GM23338 (cell line): ENCODE results near the gene FBXW12.
A peak's percentile ranks its signal among the peaks of the same experiment; 100 is the strongest.

Experiments
- CREB1 ChIP-seq: fragments of 250-450 bp; sonication (Bioruptor Pico); IDR thresholded peaks from 2 replicates; pipeline ENCODE4 v1.5.0; 2020; ENCODE audit warnings: low read depth, mild to moderate bottlenecking, moderate library complexity
- EZH2 ChIP-seq: fragments of 200-600 bp; sonication (generic); IDR thresholded peaks from one replicate; pipeline ENCODE4 v1.8.0; 2017; ENCODE audit warnings: antibody characterized with exemption, mild to moderate bottlenecking, low read depth; ENCODE audit not compliant: unreplicated experiment
- EZH2phosphoT487 ChIP-seq: fragments of 200-600 bp; sonication (generic); IDR thresholded peaks from one replicate; pipeline ENCODE4 v1.8.1; 2018; ENCODE audit warnings: antibody characterized with exemption; ENCODE audit not compliant: unreplicated experiment
- NANOG ChIP-seq: IDR thresholded peaks from 2 replicates; pipeline ENCODE4 v1.6.1; 2016; ENCODE audit warnings: antibody characterized with exemption, borderline replicate concordance
- POLR2AphosphoS5 ChIP-seq: IDR thresholded peaks from 2 replicates; pipeline ENCODE4 v1.6.1; 2016; ENCODE audit warnings: antibody characterized with exemption, low read depth
- STAT1 ChIP-seq: IDR thresholded peaks from one replicate; pipeline ENCODE4 v1.6.1; 2016; ENCODE audit warnings: antibody characterized with exemption; ENCODE audit not compliant: unreplicated experiment
- TF ChIP-seq, protein P1 (sequence below), 2 experiments: fragments of 200-600 bp in 1 of 2; sonication (generic) in 1 of 2; conservative IDR thresholded peaks; 2 replicates each; pipeline versions ENCODE4 v1.5.1 to v1.6.1; 2016 to 2017; ENCODE audit warnings: antibody characterized with exemption in 2 of 2, low read depth in 2 of 2, mild to moderate bottlenecking in 2 of 2, moderate library complexity in 1 of 2
- TF ChIP-seq, protein P2 (sequence below): IDR thresholded peaks from one replicate; pipeline ENCODE4 v1.6.1; 2018; ENCODE audit warnings: antibody characterized with exemption; ENCODE audit not compliant: unreplicated experiment
- TF ChIP-seq, protein P3 (sequence below): IDR thresholded peaks from 2 replicates; pipeline ENCODE4 v1.6.1; 2016; ENCODE audit warnings: antibody characterized with exemption

DNA sequence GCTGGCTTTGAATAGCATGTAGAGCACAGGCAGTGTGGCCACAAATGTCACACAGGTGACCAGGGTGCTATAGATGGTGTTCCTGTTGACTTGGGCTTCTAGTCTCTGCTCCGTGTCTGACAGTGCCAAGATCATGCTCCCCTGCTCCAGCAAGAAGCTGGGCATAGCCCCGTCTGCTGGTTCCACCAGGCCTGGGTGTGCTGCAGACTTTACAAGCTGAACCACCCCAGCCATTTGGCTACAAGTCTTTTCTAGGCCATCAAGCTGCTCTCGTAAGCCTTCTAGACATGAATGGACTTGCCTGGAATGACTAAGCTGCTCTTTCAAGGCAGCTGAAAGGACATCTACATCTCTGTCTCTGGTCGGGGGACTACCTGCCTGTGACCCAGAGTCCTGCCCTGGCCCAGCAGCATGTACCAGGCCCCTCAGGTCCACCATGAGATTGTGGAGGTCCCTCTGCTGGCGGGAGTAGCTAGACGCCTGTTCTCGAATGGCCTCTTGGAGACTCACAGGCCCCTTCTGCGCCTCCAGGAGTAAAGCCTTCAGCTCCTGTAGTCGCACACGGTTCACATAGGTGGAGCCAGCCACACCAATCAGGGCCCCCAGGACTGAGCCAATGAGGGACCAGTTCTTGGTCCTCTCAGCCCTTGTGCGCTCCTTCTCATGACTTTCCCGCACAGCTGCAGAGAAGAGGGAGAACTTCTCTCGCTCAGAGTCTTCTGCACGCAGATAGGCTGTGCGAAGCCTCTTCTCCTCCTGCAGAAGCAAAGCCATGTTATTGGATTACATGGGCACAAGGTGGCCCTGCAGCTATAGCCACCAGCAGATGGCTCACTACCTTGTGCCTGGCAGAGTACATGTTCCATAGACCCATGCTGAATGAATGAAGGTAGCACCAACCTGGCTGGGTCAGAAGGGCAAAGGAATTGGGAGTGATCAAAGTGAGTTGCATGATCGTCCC, 60.7 kb downstream of the FBXW12 start:
- TF ChIP-seq, protein P1, sequence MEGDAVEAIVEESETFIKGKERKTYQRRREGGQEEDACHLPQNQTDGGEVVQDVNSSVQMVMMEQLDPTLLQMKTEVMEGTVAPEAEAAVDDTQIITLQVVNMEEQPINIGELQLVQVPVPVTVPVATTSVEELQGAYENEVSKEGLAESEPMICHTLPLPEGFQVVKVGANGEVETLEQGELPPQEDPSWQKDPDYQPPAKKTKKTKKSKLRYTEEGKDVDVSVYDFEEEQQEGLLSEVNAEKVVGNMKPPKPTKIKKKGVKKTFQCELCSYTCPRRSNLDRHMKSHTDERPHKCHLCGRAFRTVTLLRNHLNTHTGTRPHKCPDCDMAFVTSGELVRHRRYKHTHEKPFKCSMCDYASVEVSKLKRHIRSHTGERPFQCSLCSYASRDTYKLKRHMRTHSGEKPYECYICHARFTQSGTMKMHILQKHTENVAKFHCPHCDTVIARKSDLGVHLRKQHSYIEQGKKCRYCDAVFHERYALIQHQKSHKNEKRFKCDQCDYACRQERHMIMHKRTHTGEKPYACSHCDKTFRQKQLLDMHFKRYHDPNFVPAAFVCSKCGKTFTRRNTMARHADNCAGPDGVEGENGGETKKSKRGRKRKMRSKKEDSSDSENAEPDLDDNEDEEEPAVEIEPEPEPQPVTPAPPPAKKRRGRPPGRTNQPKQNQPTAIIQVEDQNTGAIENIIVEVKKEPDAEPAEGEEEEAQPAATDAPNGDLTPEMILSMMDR (conservative IDR thresholded peaks at IDR 0.05; ENCODE audit: low read depth in 2 of 2) = peak; percentile 48 to 68
- TF ChIP-seq EZH2phosphoT487 = no peak
- no peak for TF ChIP-seq EZH2
- TF ChIP-seq POLR2AphosphoS5 = no peak
- TF ChIP-seq, protein P2, sequence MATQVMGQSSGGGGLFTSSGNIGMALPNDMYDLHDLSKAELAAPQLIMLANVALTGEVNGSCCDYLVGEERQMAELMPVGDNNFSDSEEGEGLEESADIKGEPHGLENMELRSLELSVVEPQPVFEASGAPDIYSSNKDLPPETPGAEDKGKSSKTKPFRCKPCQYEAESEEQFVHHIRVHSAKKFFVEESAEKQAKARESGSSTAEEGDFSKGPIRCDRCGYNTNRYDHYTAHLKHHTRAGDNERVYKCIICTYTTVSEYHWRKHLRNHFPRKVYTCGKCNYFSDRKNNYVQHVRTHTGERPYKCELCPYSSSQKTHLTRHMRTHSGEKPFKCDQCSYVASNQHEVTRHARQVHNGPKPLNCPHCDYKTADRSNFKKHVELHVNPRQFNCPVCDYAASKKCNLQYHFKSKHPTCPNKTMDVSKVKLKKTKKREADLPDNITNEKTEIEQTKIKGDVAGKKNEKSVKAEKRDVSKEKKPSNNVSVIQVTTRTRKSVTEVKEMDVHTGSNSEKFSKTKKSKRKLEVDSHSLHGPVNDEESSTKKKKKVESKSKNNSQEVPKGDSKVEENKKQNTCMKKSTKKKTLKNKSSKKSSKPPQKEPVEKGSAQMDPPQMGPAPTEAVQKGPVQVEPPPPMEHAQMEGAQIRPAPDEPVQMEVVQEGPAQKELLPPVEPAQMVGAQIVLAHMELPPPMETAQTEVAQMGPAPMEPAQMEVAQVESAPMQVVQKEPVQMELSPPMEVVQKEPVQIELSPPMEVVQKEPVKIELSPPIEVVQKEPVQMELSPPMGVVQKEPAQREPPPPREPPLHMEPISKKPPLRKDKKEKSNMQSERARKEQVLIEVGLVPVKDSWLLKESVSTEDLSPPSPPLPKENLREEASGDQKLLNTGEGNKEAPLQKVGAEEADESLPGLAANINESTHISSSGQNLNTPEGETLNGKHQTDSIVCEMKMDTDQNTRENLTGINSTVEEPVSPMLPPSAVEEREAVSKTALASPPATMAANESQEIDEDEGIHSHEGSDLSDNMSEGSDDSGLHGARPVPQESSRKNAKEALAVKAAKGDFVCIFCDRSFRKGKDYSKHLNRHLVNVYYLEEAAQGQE = no peak
- no peak for TF ChIP-seq CREB1 (CRISPR knock-in tag)
- TF ChIP-seq, protein P3, sequence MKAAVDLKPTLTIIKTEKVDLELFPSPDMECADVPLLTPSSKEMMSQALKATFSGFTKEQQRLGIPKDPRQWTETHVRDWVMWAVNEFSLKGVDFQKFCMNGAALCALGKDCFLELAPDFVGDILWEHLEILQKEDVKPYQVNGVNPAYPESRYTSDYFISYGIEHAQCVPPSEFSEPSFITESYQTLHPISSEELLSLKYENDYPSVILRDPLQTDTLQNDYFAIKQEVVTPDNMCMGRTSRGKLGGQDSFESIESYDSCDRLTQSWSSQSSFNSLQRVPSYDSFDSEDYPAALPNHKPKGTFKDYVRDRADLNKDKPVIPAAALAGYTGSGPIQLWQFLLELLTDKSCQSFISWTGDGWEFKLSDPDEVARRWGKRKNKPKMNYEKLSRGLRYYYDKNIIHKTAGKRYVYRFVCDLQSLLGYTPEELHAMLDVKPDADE = no peak
- no peak for TF ChIP-seq NANOG
- no peak for TF ChIP-seq STAT1
